K562 (cell line): Measurements from ENCODE around the gene KCNJ14. TPM values are rescaled to one million over a fixed set of nuclear protein-coding genes. Genes with fewer than 3 reads are reported as not detected.

Experiments used
- ATAC-seq: fragments of 200-7000 bp; cut with Tn5 transposase; 3 replicates; pipeline ENCODE4 v1.9.1; 2020; ENCODE audit warnings: moderate library complexity
- BruUV-seq: library from RNA; stranded (reverse); fragments of 400-500 nt; replicated peaks from 2 replicates; lab custom pipeline; 2021; lab: Mats Ljungman, UMichigan
- CTCF ChIA-PET: fragments of 300-600 bp; formaldehyde crosslinking; extraction: SDS; loops from one replicate; lab custom pipeline; 2021; ENCODE audit warnings: low intra/inter-chr PET ratio; lab: Yijun Ruan, JAX
- POLR2A ChIA-PET: fragments of 300-600, 350-650 bp; sonication (Branson Sonifier 250); formaldehyde crosslinking; extraction: SDS; loops from one replicate; lab custom pipeline; 2021; ENCODE audit warnings: antibody characterized with exemption, inconsistent platforms; lab: Yijun Ruan, JAX
- DNase-seq, 4 experiments: peaks; one replicate each; pipeline versions ENCODE4 v3.0.0 to v3.0.0-alpha.2; 2011 to 2018; ENCODE audit warnings: low spot score in 3 of 4, mixed read lengths in 3 of 4; ENCODE audit errors: extremely low read depth in 1 of 4
- FAIRE-seq: peaks from 2 replicates; lab custom pipeline; 2011; peaks lifted over from hg19 to GRCh38; lab: Jason Lieb, UNC
- H2AFZ ChIP-seq: 2 replicates; pipeline ENCODE4 v1.6.0; 2011; ENCODE audit warnings: low read depth, low read length, control low read depth, inconsistent platforms
- H3K27ac ChIP-seq: fragments of 200-600 bp; 3 replicates; pipeline ENCODE4 v1.8.0; 2011; ENCODE audit warnings: low read depth, mild to moderate bottlenecking, control low read depth, inconsistent platforms, low read length, moderate library complexity, mixed read lengths; ENCODE audit errors: extremely low read depth
- H3K27me3 ChIP-seq, 2 experiments: fragments of 300-600 bp in 1 of 2; 2 replicates in 1 of 2; 3 replicates in 1 of 2; pipeline versions ENCODE4 v1.6.0 to v1.8.0; 2011; ENCODE audit warnings: inconsistent platforms in 2 of 2, low read length in 2 of 2, mild to moderate bottlenecking in 1 of 2, mixed read lengths in 1 of 2, moderate library complexity in 1 of 2; ENCODE audit not compliant: control insufficient read depth in 2 of 2, insufficient read depth in 2 of 2
- H3K36me3 ChIP-seq: fragments of 300-600 bp; 3 replicates; pipeline ENCODE4 v1.8.0; 2011; ENCODE audit warnings: mild to moderate bottlenecking, low read length, inconsistent platforms; ENCODE audit not compliant: control insufficient read depth, insufficient read depth
- H3K4me1 ChIP-seq, 2 experiments: fragments of 200-600 bp in 1 of 2; replicated peaks in 1 of 2; 2 replicates in 1 of 2; 3 replicates in 1 of 2; pipeline versions ENCODE4 v1.5.1 to v1.8.0; 2011; ENCODE audit warnings: inconsistent platforms in 2 of 2, low read length in 2 of 2, mild to moderate bottlenecking in 1 of 2, mixed read lengths in 1 of 2, moderate library complexity in 1 of 2; ENCODE audit not compliant: control insufficient read depth in 2 of 2, insufficient read depth in 2 of 2
- H3K4me2 ChIP-seq: 2 replicates; pipeline ENCODE4 v1.6.1; 2011; ENCODE audit warnings: low read length, control low read depth, inconsistent platforms, mixed read lengths; ENCODE audit not compliant: insufficient read depth
- H3K4me3 ChIP-seq: fragments of 200-600 bp; sonication (generic), shearing (Covaris generic); 2 replicates; pipeline ENCODE4 v1.5.1; 2016; ENCODE audit warnings: control low read depth, inconsistent platforms
- H3K79me2 ChIP-seq: fragments of 200-600 bp; 3 replicates; pipeline ENCODE4 v1.8.0; 2011; ENCODE audit warnings: low read length, inconsistent platforms; ENCODE audit not compliant: control insufficient read depth, insufficient read depth
- H3K9ac ChIP-seq, 2 experiments: 2 replicates each; pipeline versions ENCODE4 v1.6.0 to v1.6.1; 2011; ENCODE audit warnings: low read depth in 2 of 2, low read length in 2 of 2, control low read depth in 1 of 2, inconsistent platforms in 1 of 2, mild to moderate bottlenecking in 1 of 2, mixed read lengths in 1 of 2; ENCODE audit not compliant: insufficient read depth in 1 of 2
- H3K9me1 ChIP-seq: one replicate; pipeline ENCODE4 v1.6.0; 2011; ENCODE audit warnings: inconsistent platforms, mild to moderate bottlenecking, low read length, moderate library complexity; ENCODE audit not compliant: control insufficient read depth, insufficient read depth
- H3K9me3 ChIP-seq: replicated peaks from 2 replicates; pipeline ENCODE4 v1.5.1; 2011; ENCODE audit warnings: low read depth, low read length, inconsistent platforms; ENCODE audit not compliant: control insufficient read depth, insufficient read depth
- H4K20me1 ChIP-seq: replicated peaks from 2 replicates; pipeline ENCODE4 v1.6.1; 2011; ENCODE audit warnings: low read length, inconsistent platforms, mixed read lengths; ENCODE audit not compliant: control insufficient read depth, insufficient read depth
- CHCHD3 ChIP-seq: fragments of 250-450 bp; sonication (Bioruptor Pico); IDR thresholded peaks from 2 replicates; pipeline ENCODE4 v2.1.2; 2022; ENCODE audit warnings: mild to moderate bottlenecking
- CREB3 ChIP-seq: fragments of 450-650 bp; conservative IDR thresholded peaks from 2 replicates; pipeline ENCODE4 v1.6.1; 2016; ENCODE audit warnings: missing genetic modification characterization, low read depth, mild to moderate bottlenecking, missing compliant biosample characterization, moderate library complexity
- FOXO4 ChIP-seq: fragments of 450-650 bp; formaldehyde crosslinking; IDR thresholded peaks from 2 replicates; pipeline ENCODE4 v1.4.0; 2020; ENCODE audit warnings: mild to moderate bottlenecking, moderate library complexity
- HMBOX1 ChIP-seq: sonication (generic); IDR thresholded peaks from 2 replicates; pipeline ENCODE4 v1.6.1; 2016
- ILF3 ChIP-seq: fragments of 450-650 bp; IDR thresholded peaks from 2 replicates; pipeline ENCODE4 v1.6.1; 2018; ENCODE audit warnings: antibody characterized with exemption, mild to moderate bottlenecking, moderate library complexity, borderline replicate concordance
- KLF6 ChIP-seq: fragments of 250-450 bp; sonication (Bioruptor Pico); IDR thresholded peaks from 2 replicates; pipeline ENCODE4 v1.4.0; 2020; ENCODE audit warnings: mild to moderate bottlenecking, moderate library complexity, borderline replicate concordance
- RHOXF2B ChIP-seq: fragments of 250-450 bp; sonication (Bioruptor Pico); conservative IDR thresholded peaks from 2 replicates; pipeline ENCODE4 v1.5.1; 2021
- SAFB ChIP-seq: fragments of 200-400 bp; formaldehyde crosslinking; IDR thresholded peaks from 2 replicates; pipeline ENCODE4 v1.6.1; 2017; ENCODE audit warnings: low read depth, low read length, borderline replicate concordance
- SRSF3 ChIP-seq: fragments of 200-400 bp; formaldehyde crosslinking; IDR thresholded peaks from 2 replicates; pipeline ENCODE4 v1.6.1; 2016; ENCODE audit warnings: mild to moderate bottlenecking, low read length, moderate library complexity; ENCODE audit not compliant: insufficient read depth
- STAT6 ChIP-seq: sonication (generic); formaldehyde crosslinking; IDR thresholded peaks from 2 replicates; pipeline ENCODE4 v1.8.1; 2023; ENCODE audit warnings: mild to moderate bottlenecking, missing genetic modification reagents
- TARDBP ChIP-seq: fragments of 450-650 bp; IDR thresholded peaks from 2 replicates; pipeline ENCODE4 v1.6.1; 2016
- ZBTB2 ChIP-seq: fragments of 450-650 bp; IDR thresholded peaks from 2 replicates; pipeline ENCODE4 v1.6.1; 2016; ENCODE audit warnings: antibody characterized with exemption
- WGBS: fragments of 100-300 bp; shearing (Covaris generic); methylation state at CpG from one replicate; pipeline ENCODE4 v1.1.6; 2016; ENCODE audit warnings: low coverage, mixed read lengths; ENCODE audit not compliant: insufficient coverage; ENCODE audit errors: missing lambda C conversion rate; 5-methylcytosine and 5-hydroxymethylcytosine counted together
- in situ Hi-C: fragments of 300-500 bp; cut with MboI; formaldehyde crosslinking; loops from 4 replicates; pipeline ENCODE4 v1.15.0; 2018; ENCODE audit warnings: inconsistent platforms, mixed read lengths
- intact Hi-C: fragments of 100-400 bp; cut with micrococcal nuclease; formaldehyde crosslinking; loops from 2 replicates; pipeline ENCODE4 v1.14.2; 2022
- polyA plus RNA-seq, 8 experiments: library from polyadenylated mRNA; depleted of rRNA in 4 of 8; stranded (reverse) in 5 of 8; unstranded in 3 of 8; fragments of >200 nt; fragmentation: Nextera tagmentation in 2 of 8; fragmentation: Illumina TruSeq in 1 of 8; extraction: Ambion mirVana in 2 of 8; extraction: Trizol in 1 of 8; gene quantifications; 2 replicates each; pipeline versions ENCODE4 v1.2.1 to v1.2.3, GENCODE V29; 2011 to 2014; ENCODE audit warnings: inconsistent platforms in 1 of 8, missing spikeins in 1 of 8
- total RNA-seq, 7 experiments: library from RNA; depleted of rRNA in 6 of 7; stranded (reverse); fragments of >200 nt in 6 of 7; fragmentation: Illumina TruSeq in 2 of 7; extraction: Trizol in 2 of 7; gene quantifications; 2 replicates each; pipeline versions ENCODE4 v1.2.1 to v1.2.3, GENCODE V29; 2011 to 2021; ENCODE audit warnings: low replicate concordance in 1 of 7

KCNJ14 gene
- total and polyA plus RNA-seq, 9 of the 15 experiments (the other 6 are each of a cell fraction or from before 2014, with no cell fraction given), result 0.15 to 1.6 (median 0.49) TPM

GRCh38 chr19:48418317-48419064 lies 36.9 kb upstream of the KCNJ14 start:
- DNase-seq (peak; percentile 37 to 80 (median 48)), ATAC-seq (peak; percentile 71), FAIRE-seq (peak; percentile 94)
- Histone ChIP-seq H3K27ac (peak overlapping the region; percentile 56), H3K4me3 (no peak overlapping the region), H3K9me1 (no peaks in the 10 kb centered on the region), H3K36me3 (peaks cover 72% of the 10 kb centered on the region; the same call in 2 of the 3 replicates), H3K9ac (peak overlapping the region; percentile 39 to 83), H4K20me1 (no peaks in the 10 kb centered on the region), H3K79me2 (0 out of 3 replicates have a peak, but pooled peaks cover 2% of the 10 kb centered on the region), H3K9me3 (no peaks in the 10 kb centered on the region), H3K4me1 (peaks cover 17 to 49% of the 10 kb centered on the region in 2 experiments), H3K27me3 (no peaks in the 10 kb centered on the region), H2AFZ (peak overlapping the region; percentile 29), H3K4me2 (peak overlapping the region; percentile 29)
- intact Hi-C loops, result loop anchor here (2.0 kb wide), 1 partner anchor 20 kb away; no protein-coding TSS in a partner anchor
- 0% methylated on average over 5 of the region's 6 CpGs for WGBS
- no TSS peak for BruUV-seq
- ChIA-PET CTCF (no interaction called here), POLR2A (interaction anchor here (0.6 to 0.7 kb wide), 3 partner anchors 20 to 1186 kb away, joined by 3 to 5 read pairs (median 5); no protein-coding TSS in a partner anchor)
- in situ Hi-C loops, result no loop called here
- no peak for TF ChIP-seq HMBOX1
- no peak for TF ChIP-seq TARDBP
- TF ChIP-seq SAFB, result no peak
- TF ChIP-seq ZBTB2, result no peak
- TF ChIP-seq SRSF3, result no peak
- TF ChIP-seq FOXO4 (CRISPR knock-in tag), result 0 out of 2 replicates have a peak, but pooled peaks have one; percentile 40
- TF ChIP-seq CHCHD3 (CRISPR knock-in tag), result no peak
- no peak for TF ChIP-seq CREB3 (tag)
- TF ChIP-seq ILF3, result no peak
- no peak for TF ChIP-seq RHOXF2B (CRISPR knock-in tag)
- TF ChIP-seq KLF6 (CRISPR knock-in tag), result no peak
- no peak for TF ChIP-seq STAT6
